HG02973 (cell line): ENCODE measurements around the gene IARS2.
"Not testable (repeated sequence)": the region's sequence is repeated elsewhere in the genome, so short reads cannot be mapped to it uniquely, and the experiment has no call there.

Experiments
- ATAC-seq: cut with Tn5 transposase; IDR thresholded peaks from one replicate; pipeline ENCODE4 v1.9.1; 2021; ENCODE audit warnings: moderate library complexity; ENCODE audit not compliant: unreplicated experiment

The IARS2 gene

GRCh38 chr1:220112600-220112999 lies 18.7 kb downstream of the IARS2 start:
- not testable (repeated sequence) for ATAC-seq

- ATAC-seq = no peak
Observed at GRCh38 chr1:220113136-220113695, 19.3 kb downstream of the IARS2 start.

GRCh38 chr1:220119043-220119512 lies 25.1 kb downstream of the IARS2 start:
- no peak for ATAC-seq

- peak; percentile 81 for ATAC-seq
Observed at GRCh38 chr1:220121791-220122530, 28.0 kb downstream of the IARS2 start.

- ATAC-seq = no peak
Observed at GRCh38 chr1:220123066-220123465, 29.1 kb downstream of the IARS2 start.

GRCh38 chr1:220123889-220124288 lies 30.0 kb downstream of the IARS2 start:
- no peak for ATAC-seq

- ATAC-seq = no peak
Observed at GRCh38 chr1:220124542-220124941, 30.6 kb downstream of the IARS2 start.

GRCh38 chr1:220127076-220127475 lies 33.1 kb downstream of the IARS2 start:
- ATAC-seq = no peak

- ATAC-seq = no peak
Observed at GRCh38 chr1:220129479-220130210, 35.7 kb downstream of the IARS2 start.

GRCh38 chr1:220135755-220136154 lies 41.8 kb downstream of the IARS2 start:
- no peak for ATAC-seq

GRCh38 chr1:220137019-220137786 lies 43.3 kb downstream of the IARS2 start:
- no peak for ATAC-seq

GRCh38 chr1:220139966-220140365 lies 46.0 kb downstream of the IARS2 start:
- ATAC-seq = no peak

- no peak for ATAC-seq
Observed at GRCh38 chr1:220144051-220144450, 50.1 kb downstream of the IARS2 start.

- peak; percentile 75 for ATAC-seq
Observed at GRCh38 chr1:220149742-220150141, 55.8 kb downstream of the IARS2 start.

GRCh38 chr1:220151454-220151853 lies 57.5 kb downstream of the IARS2 start:
- ATAC-seq = no peak

- ATAC-seq = no peak
Observed at GRCh38 chr1:220153147-220153546, 59.2 kb downstream of the IARS2 start.

- no peak for ATAC-seq
Observed at GRCh38 chr1:220156620-220157146, 62.8 kb downstream of the IARS2 start.

- ATAC-seq = no peak
Observed at GRCh38 chr1:220157738-220158137, 63.8 kb downstream of the IARS2 start.

- ATAC-seq = not testable (repeated sequence)
Observed at GRCh38 chr1:220158530-220158929, 64.6 kb downstream of the IARS2 start.

GRCh38 chr1:220159041-220159440 lies 65.1 kb downstream of the IARS2 start:
- no peak for ATAC-seq

- ATAC-seq = no peak
Observed at GRCh38 chr1:220160027-220160426, 66.1 kb downstream of the IARS2 start.
